Measurements from ENCODE around the gene CREG2.

CREG2 gene

DNA sequence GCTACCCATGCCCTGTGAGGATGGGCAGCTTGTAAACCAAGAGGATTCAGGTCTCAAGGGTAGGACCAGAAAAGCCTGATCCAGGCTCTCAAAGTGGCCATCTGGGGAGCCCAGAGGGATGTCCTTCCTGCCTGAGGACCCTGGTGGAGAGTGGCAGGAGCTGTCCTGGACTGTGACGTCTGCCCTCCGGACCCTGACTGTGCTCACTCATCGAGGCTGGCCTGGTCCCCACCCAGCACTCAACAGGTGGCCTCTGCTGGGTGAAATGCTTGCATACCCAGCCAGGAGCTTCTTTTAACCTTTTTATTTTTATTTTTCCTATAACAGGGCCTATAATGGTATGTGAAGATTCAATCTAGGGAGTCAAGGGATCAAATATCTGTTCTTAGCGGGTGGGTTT, 24.5 kb downstream of the CREG2 start:
- DNase-seq (ENCODE audit: low spot score), result no peak
- TF ChIP-seq, protein P1, sequence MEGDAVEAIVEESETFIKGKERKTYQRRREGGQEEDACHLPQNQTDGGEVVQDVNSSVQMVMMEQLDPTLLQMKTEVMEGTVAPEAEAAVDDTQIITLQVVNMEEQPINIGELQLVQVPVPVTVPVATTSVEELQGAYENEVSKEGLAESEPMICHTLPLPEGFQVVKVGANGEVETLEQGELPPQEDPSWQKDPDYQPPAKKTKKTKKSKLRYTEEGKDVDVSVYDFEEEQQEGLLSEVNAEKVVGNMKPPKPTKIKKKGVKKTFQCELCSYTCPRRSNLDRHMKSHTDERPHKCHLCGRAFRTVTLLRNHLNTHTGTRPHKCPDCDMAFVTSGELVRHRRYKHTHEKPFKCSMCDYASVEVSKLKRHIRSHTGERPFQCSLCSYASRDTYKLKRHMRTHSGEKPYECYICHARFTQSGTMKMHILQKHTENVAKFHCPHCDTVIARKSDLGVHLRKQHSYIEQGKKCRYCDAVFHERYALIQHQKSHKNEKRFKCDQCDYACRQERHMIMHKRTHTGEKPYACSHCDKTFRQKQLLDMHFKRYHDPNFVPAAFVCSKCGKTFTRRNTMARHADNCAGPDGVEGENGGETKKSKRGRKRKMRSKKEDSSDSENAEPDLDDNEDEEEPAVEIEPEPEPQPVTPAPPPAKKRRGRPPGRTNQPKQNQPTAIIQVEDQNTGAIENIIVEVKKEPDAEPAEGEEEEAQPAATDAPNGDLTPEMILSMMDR (IDR thresholded peaks at IDR 0.05; ENCODE audit: extremely low read depth, missing control alignments), result no peak

DNA sequence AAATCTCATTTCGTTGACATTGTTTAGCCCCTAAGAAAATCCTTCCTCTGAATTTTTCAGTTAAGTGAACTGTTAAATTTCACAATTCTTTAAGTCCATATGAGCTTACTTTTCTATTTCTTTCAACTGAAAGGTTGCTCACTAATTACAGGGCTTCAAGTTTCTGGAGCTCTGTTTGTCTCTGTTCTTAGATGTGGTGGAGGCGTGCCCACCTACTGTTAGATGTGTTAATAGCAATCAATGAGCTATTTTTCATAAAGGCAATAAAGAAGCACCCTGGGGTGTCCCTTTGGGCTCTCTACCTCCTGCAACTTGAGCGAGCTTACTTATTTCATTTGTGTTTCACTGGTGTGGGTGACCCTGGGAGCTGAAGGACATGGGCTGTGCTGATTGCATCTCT, 25.0 kb downstream of the CREG2 start:
- TF ChIP-seq, protein P1 (IDR thresholded peaks at IDR 0.05; ENCODE audit: extremely low read depth, missing control alignments), result no peak
- no peak for DNase-seq (ENCODE audit: low spot score)

DNA sequence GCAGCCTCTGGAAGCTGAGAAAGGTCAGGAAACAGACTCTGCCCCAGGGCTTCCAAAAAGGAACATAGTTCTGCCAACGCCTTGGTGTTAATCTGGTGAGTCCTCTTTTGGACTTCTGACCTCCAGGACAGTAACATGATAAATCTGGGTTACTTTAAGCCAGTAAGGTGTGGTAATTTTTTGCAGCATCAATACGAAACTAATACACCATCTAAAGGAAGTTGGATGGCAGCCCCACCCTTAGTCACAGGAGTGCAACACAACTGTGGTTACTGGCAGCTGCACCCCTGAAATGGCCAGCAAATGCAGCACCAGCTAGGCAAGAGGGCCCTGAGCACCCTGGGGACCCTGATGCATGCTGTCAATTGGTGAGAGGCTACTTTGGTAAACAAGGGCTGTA, 25.8 kb downstream of the CREG2 start:
- no peak for DNase-seq (ENCODE audit: low spot score)
- TF ChIP-seq, protein P1 (IDR thresholded peaks at IDR 0.05; ENCODE audit: extremely low read depth, missing control alignments), result no peak

DNA sequence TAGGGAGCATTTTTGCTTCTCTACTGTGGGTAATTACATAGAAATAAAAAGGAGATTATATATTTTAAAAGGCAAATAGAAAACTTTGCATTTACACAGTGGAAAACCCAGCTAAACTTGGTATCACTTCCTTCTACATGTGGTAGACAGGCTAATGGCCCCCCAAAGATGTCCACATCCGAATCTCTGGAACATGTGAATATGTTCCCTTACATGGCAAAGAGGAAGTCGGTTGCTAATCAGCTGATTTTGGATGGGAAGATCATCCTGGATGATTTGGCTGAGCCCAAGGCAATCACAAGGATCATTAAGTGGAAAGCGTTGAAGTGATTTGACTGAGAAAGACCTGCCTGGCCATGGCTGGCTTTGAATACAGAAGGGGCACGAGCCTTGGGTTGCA, 26.2 kb downstream of the CREG2 start:
- no peak for DNase-seq (ENCODE audit: low spot score)
- TF ChIP-seq, protein P1 (IDR thresholded peaks at IDR 0.05; ENCODE audit: extremely low read depth, missing control alignments), result no peak

DNA sequence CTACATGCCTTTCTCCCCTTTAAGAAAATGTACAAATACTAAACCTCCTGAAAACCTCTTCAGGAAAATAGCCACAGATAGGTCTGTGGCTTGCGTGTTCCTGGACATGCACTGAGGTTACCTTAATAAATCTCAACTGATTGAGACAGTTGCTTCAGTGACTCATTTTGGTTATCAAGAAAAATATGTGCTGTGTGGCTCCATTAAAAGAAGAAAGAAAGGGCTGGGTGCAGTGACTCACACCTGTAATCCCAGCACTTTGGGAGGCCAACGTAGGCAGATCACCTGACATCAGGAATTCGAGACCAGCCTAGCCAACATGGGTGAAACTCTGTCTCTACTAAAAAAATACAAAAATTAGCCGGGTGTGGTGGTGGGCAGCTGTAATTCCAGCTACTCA, 27.1 kb downstream of the CREG2 start:
- DNase-seq (ENCODE audit: low spot score), result no peak
- TF ChIP-seq, protein P1 (IDR thresholded peaks at IDR 0.05; ENCODE audit: extremely low read depth, missing control alignments), result no peak

DNA sequence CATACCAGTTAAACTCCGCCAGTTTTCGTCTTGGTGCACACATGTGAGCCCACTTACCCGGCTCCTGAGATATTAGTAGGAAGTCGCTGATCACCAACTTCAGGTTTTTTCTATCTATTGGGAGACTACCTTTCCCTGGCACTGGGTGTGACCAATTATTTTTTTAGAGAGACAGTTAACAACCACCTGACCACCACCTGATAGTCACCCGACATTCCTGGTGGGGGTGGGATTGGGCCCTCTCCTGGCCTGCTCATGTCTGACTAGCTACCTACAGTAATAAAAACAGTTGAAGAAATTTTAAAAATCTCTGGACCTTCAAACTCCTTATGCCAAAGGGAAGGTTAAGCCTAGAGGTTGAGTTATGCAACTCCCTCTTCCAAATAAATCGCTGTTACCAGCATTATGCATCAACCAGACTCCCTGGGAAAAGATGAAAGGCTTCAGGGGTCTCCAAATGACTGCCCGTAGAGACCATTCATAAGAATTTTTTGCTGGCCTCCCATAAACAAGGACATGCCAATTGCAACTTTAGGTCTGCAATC, 27.8 kb downstream of the CREG2 start:
- DNase-seq (ENCODE audit: low spot score), result no peak
- TF ChIP-seq, protein P1 (IDR thresholded peaks at IDR 0.05; ENCODE audit: extremely low read depth, missing control alignments), result no peak

DNA sequence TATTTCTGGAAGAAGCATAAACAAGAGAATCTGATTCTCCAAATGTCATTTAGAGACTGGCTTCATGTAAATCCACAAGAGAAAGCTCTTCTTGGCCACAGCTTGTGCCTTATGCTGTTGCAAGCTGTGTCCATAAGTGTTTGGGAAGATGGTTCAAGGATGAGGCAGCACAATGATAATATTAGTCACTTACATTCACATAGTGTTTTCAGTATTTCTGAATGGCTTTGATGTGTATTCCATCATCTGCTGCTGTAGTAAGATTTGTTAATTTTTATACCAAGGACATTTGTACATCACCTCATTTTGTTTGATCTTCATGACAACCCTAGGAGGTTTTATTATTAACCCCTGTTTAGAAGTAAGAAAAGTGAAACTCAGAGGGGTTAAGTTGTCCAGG, 29.9 kb downstream of the CREG2 start:
- DNase-seq (ENCODE audit: low spot score), result no peak
- TF ChIP-seq, protein P1 (IDR thresholded peaks at IDR 0.05; ENCODE audit: extremely low read depth, missing control alignments), result no peak
